GM12873 (cell line): ENCODE results near the gene CTIF.

ENCODE experiments used
- CTCF ChIP-seq: IDR thresholded peaks from 2 replicates; pipeline ENCODE4 v1.5.1; 2012; ENCODE audit warnings: low read depth, mild to moderate bottlenecking, moderate library complexity, low read length, control low read depth; ENCODE audit not compliant: insufficient read depth; ENCODE audit errors: missing control alignments

The CTIF gene

GRCh38 chr18:48548011-48548771 is 9.4 kb downstream of the CTIF start:
- no peak for TF ChIP-seq CTCF

- no peak for TF ChIP-seq CTCF
Observed at GRCh38 chr18:48548921-48549320, 10.1 kb downstream of the CTIF start.

- TF ChIP-seq CTCF, result no peak
Observed at GRCh38 chr18:48550101-48550729, 11.4 kb downstream of the CTIF start.

GRCh38 chr18:48551100-48551499 is 12.3 kb downstream of the CTIF start:
- TF ChIP-seq CTCF, result no peak

- TF ChIP-seq CTCF, result no peak
Observed at GRCh38 chr18:48552130-48552529, 13.3 kb downstream of the CTIF start.

- TF ChIP-seq CTCF, result no peak
Observed at GRCh38 chr18:48553236-48553635, 14.4 kb downstream of the CTIF start.

GRCh38 chr18:48554610-48555400 is 16.0 kb downstream of the CTIF start:
- TF ChIP-seq CTCF, result no peak
